EH (cell line): ENCODE data around the gene TRABD2B.

Experiments used
- DNase-seq: peaks from one replicate; pipeline ENCODE4 v3.0.0-alpha.2; 2015; ENCODE audit warnings: low read depth

The TRABD2B gene

DNA sequence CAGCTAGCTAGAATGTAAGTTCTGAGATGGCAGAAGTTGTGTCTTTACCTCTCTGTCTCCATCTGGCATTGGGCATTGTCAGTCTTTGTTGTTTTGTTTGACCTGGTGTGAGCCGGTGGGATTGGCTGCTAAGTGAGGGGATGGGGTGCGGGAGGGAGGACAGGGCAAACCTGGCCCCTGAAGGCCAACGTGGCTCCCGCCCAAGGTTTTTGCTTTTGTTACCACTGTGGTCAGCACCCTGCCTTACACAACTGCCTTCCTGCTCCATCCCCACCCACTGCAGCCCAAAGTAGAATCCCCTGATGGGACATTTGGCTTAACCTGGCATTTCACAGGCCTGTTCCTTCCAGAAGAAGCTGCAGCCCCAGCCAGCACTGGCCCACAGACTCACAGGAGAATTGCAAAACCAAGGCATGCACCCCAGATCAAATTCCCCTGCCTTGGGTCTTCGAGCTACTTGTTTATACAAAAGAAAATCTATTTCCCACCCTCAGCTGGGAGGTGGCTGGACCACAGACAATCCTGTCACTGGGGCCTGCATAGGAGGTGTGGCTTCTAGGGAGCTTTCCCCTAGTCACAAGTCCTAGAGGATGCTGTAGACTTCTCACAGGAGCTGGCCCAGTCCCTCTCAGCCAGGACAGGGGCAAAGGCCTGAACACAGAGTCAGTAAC lies 147.5 kb downstream of the TRABD2B start:
- DNase-seq, result no peak

DNA sequence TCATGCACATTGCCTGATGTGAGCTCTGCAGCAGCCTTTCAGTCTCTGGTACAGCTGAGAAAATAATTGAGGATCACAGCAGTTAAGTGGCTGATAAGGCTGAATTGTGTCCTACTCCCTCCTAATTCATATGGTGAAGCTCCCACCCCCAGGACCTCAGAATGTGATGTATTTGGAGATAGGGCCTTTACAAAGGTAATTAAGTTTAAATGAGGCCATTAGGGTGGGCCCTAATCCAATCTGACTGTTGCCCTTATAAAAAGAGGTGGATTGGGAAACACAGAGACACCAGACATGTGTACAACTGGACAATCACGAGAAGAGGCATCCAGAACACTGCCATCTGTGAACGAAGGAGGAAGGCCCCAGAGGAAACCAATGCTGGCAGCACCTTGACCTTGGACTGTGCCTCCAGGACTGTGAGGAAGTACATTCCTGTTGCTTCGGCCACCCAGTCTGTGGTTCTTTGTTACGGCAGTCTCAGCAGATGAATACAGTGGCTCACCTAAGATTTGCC lies 148.1 kb downstream of the TRABD2B start:
- DNase-seq, result no peak

DNA sequence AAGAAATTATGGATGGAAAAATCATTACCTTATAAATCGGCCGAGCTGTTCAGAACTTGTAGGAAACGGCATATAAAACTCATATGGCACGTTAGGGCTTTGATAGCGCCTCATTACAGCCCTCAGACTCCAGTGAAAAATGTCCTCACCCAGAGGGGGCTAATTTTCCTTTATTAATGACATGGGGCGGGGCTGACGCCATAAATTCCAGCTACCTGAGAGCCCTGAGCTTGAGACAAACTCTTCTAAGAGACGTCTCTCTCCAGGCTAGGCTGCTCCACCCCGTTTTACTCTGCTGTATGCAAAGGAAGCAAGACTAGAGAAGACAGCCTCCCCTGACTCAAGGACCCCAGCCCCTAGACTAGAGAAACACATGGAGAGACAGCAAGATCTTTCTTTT lies 149.4 kb downstream of the TRABD2B start:
- DNase-seq, result no peak

DNA sequence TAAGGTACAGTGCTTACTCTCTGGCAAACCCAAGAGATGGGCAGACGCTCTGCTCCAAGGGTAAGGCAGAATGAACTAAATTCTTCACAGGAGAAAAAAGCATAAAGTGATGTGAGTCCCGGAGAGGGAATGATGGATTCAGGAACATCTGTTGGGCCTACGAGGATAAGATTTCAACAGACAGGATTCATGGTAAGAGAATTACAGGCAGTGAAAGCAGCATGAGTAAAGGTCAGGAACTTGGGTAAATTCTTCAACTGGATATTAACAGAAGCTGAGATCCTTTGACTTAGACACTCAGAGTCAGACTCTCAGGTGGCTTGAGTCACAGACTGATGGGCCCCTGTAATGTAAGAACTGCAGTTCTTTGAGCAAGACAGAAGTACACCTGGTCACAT lies 152.6 kb downstream of the TRABD2B start:
- DNase-seq, result no peak

DNA sequence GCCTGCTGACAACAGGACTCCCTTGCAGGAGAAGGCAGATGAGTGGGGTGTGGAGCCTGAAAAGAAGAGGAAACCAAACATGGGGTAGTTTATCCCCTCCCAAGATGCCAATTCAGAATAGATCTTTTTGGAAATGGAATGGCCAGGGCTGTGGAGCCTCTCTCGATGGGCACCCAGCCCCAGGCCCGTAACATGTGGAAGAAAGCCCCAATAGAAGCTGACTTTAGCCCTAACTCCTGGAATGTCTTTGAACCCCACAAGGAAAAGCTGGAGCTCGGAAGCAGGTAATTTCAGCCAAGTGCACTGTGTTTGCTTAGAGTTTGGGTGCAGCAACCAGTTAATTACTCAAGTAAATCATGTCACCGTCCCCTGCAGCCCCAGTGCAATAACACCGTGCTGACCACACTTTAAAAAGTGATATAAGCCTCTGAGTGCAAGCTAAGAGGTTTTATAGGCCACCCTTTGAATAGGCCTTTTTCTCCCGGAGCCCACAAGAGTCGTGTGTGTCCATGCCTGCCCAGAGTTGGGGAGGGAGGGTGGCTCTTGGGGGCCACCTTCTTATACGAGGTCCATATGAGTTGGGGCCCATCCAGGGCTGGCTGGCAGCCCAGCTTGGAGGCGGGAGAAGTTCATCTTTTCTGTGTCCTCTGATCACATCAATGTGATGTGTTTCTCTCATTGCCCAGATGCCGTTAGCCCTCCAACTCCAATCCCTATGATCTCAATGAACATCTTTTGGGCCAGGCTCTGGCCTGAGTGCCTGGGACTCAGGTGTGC lies 153.2 kb downstream of the TRABD2B start:
- no peak for DNase-seq

DNA sequence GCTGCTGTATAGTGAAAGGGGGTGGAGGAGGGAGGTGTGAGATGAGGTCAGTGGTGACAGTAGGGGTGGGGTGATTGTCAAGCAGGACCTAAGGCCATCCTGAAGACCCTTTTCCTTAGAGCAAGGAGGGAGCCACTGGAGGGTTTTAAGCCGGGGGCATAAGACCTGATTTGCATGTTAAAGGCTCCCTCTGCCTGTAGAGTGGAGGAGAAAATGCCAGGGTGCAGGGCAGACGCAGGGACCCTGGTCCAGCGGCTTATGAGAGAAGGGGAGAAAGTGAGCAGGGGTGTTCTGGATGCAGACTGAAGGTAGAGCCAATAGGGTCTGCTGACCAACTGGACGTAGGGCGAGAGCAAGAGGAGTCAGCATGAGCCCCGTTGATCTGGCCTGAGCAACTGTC lies 154.1 kb downstream of the TRABD2B start:
- DNase-seq, result no peak

DNA sequence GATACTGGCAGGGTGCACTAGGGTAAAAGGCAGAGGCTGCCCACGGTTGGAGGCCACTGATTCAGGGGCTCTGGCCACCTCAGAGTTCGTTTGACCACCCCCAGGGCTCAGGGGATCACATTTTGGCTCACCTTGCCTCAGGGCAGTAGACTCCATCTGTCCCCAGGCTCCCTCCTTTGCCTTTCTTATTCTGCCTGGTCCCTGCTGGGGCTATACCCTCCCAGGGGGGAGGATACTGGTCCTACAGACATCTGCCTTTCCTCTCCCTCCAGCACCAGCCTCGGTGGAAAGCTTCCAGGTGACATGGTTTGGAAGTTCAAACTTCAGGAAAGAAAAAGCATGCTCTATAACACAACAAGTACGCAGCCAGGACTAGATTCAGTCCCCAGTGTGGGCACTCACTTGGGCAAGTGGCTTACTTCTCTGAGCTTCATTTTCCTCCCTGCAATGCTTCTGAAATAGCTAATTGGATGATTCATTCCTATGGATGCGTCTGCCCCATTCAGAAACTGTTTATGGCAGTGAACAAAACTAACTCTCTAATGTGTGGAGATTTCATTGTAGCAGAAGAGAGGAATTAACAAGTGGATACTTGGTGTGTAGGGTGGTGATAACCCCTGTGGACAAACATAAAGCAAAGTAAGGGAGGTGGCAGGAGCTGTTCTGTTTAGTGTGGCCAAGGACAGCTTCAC lies 154.8 kb downstream of the TRABD2B start:
- no peak for DNase-seq

DNA sequence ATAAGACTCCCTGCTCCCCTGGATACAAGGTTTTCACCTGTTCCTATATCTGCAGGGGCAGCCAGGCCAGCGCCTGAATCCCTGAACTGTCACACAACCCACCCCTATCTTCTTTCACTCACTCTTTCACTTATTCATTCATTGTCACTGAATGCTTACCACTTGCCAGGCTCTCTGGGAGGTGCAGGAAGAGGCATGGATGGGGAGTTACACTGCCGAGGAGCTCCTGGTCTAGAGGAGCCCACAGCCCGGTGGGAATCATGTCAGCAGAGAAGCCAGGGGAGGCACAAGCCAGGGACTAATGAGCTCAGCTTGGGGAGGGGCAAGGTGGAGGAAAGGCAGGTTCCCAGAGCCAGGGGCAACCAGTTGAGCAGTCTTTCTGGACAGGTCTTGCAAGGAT lies 155.8 kb downstream of the TRABD2B start:
- no peak for DNase-seq

DNA sequence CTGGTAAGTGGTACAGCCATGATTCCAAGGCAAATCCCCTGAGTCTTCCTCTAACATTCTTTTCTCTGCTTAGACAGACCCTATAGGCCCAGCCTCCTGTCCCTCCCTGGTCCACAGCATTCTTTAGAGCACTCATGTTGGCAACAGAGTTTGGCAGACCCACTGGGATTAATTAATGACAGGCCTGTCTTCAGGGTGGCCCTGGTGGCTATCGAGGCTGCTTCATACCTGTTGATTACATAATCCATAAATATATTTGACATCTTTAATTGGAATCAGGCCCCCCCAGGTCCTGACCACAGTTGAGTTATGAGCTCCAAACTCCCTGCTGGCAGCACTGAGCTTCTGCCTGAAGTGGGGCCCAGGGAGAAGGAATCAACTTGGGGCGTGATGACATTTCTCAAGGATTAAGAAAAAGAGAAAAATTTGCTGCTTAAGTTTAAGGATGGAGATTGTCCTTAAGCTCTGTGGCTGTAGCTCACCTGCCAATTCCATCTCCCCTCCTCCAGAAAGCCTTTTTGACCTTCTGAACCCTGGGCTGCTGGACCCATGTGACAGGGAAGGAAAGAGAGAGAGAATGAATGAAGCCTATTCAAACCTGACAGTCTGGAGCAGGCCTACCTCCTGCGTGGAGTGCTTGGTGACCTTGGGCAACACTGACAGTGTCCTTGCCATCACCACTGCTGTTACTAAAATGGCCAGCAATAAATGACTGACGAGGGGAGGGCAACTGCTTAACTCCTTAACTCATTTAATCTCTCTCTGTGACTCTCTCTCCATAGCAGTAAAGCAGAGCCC lies 156.6 kb downstream of the TRABD2B start:
- no peak for DNase-seq

DNA sequence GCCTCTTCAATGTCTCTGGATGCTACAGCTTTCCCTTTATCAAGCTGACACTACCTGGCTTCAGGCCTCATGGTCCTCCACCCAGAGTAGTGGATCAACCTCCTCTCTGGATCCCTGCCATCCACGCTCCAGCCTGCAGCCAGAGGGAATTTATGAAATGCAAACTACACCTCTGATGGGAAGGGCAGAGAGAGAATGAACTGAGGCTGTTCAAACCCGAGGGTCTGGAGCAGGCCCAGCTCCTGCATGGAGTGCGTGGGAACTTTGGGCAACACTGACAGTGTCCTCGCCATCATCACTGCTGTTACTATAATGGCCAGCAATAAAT lies 157.8 kb downstream of the TRABD2B start:
- no peak for DNase-seq

DNA sequence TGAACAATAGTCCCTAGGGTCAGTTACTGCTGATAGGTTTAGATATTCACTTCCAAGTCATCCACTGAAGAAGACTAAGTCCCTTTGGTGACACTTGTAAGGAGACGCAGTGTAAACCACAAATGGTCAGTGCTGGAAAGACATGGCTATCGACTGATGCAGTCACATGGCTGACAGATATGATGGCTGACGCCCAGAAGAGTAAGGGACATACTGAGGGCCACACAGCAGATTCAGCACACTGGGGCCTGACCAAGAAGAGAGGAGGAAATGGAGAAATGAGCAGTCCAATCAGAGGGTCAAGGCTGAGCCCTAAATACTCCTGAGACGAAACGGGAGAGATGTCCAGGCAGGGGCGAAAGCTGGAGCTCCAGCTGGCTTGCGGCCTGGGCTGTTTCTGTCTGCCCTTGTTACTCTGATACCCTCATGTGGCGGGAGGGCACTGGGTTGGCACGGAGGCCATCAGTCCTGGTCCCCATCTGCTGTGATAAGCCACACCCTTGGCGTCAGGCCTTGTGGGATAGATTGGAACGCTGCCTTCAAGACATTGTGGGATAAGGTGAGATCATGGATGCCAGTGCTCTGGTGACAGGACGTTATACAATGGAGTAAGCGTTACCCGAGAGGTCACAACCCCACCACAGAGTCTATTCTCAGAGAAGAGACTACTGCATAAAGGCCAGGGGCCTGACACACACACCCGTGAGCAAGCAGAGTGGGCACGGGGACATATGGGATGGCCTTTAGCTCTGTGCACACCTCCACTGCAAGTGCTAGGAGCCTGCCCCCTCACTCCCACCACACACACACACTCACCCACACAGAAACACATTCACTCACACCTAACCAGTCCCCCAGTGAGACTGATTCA lies 158.4 kb downstream of the TRABD2B start:
- DNase-seq, result no peak

DNA sequence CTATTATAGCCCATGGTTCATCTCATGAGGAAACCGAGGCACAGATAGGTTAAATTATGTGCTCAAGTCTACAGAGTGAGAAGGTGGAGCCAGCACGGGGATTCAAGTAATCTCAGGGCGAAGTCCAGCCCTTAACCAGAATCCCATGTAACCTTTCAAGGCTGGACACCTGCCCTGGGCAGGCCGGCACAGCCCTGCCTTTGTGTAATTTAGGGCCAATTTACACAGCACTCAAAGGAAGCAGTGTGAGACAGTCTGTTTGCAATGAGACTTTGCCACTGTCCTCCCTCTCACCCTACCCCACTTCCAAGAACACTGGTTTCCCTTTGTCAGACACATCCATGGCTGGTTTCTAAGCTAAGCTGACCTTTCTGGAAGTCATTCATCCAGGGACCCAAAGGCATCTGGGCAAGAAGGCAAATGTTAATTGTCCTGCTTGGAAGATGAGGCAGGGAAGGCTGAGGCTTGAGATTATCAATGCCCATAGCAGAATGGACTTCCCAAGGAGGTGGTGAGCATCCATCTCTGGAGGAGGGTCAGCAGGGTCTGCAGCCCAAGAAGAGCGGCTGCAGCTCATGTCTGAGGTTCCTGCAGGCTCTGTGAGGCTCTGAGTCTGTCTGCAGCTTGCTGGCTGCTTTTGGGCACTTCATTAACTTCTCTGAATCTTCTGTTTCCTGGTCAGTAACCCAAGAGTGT lies 159.2 kb downstream of the TRABD2B start:
- no peak for DNase-seq

DNA sequence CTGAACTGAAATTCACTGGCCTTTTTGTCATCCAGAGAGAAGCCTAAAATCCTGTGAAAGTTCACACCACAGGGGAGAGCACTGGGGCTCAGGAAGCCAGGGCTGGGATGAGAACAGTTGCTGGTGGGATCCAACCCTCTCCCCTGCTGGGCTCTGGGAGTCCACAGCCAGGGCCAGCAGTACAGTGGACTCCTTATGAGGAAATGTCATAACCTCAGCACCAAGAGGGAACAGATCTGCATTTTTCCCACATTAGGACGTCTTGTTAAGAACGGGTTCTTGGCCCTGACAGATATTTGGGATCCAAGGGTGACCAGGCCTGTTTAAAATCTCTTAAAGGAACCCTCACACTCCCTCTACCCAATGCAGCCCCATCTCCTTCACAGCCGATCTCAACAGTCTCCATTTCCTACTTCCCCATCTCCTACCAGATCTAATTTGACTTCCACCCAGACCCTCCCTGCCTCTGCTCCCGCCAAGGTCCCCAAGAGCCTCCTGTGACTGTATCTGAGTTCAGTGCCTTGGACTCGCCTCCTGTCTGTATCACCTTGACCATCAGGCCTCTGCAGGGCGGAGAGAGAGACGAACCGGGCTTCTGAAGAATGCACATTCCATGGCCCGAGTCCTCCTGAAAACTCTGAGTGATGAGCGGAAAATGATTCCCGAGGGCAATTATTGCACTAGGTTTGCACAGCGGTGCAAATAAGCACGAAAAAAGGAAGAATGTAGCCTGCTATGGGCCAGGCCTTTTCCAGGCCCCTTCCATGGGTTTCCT lies 159.9 kb downstream of the TRABD2B start:
- DNase-seq, result no peak

DNA sequence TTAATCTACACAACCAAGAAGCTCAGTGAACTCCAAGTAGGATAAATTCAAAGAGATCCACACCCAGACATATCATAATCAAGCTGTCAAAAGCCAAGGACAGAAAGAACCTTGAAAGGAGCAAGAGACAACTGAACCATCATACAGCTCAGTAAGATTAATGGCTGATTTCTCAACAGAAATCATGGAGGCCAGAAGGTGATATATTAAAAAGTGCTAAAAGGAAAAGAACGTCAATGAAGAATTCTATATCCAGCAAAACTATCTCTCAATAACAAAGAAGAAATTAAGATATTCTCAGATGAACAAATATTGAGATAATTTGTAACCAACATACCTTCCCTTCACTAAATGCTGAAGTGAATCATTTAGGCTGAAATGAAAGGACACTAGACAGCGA lies 161.8 kb downstream of the TRABD2B start:
- no peak for DNase-seq

DNA sequence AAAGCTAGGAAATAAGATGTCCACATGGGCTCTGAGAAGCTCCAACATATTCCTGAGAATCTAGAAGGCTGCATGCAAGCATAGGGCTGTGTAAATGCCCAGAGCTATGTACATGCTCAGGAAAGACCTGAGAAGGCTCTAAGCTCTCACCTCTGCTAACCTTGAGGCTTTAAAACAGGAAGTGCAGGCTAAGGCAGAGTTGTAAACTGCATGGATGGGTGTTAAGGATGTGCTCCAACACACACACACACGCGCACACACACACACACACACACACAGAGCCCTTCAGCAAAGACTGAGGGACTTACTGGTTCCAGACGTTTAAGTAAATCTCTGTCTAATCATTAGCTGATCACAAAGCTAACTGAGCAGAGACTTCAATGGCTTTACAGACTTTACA lies 162.9 kb downstream of the TRABD2B start:
- no peak for DNase-seq

DNA sequence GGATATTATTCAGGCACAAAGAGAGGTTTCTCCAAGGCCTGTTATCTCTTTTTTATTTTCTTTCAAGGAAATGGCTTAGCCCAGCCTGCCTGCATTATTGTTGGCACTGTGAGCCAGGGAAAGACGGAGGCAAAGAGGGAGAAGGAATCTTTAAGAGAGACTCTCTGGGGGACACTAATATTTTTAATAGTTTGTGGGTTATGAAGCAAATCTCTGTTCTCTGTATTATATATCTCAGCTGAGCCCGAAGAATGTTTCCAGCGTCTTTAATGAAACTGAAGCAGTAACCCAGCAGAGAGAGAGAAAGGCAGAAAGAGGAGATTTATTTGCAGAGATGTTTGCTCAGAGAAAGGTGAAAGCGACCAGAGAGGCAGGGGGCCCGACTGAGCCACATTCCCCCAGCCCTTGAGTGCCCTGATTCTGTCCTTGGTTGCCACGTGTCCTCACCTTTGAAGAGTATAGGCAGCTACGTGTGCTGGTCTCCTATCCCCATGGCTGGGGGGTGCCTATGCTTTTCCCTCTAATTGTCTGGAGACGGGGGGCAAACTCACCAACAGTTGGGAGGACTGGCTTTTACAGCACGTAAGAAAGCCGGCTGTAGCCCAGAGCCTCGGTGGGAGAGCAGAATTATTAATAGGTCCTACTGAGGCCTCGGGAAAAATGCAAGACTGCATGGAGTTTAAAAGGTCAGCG lies 166.4 kb downstream of the TRABD2B start:
- no peak for DNase-seq

DNA sequence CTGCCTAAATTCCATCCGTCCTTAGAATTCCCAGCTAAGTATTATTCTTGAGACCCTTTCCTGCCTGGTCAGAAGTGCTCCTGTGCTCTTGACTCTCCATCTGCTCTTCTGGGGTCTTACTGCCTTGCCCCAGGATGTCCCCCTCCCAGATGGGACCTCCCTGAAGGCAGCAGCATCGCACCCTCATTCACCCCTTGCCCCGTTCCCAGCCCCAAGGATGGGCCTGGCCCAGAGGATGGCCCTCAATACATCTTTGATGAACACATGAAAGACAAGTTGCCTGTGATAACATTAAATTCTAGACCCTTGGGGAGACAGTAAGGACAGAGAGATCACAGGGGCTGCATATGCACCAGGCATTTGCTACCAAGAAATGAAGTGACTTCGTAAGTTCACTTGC lies 167.2 kb downstream of the TRABD2B start:
- DNase-seq, result no peak

DNA sequence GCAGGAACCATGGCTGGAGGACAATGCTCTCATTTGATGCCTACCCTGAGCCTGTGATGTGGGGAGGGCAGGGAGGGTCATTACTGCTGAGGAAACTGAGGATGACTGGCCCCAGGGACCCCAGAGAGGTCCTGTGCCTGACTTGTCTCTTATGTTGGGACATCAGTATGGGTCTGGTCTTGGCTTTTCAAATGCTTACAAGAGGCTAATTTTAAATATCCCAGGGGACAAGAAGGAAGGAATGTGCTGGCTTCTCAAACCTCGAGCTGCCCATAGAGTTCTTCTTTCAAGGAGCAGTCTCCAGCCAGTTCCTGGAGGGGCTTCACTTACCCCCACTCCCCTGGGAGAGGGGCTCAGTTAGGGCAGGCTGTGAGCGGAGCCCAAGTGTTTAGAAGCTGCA lies 168.2 kb downstream of the TRABD2B start:
- DNase-seq, result no peak

DNA sequence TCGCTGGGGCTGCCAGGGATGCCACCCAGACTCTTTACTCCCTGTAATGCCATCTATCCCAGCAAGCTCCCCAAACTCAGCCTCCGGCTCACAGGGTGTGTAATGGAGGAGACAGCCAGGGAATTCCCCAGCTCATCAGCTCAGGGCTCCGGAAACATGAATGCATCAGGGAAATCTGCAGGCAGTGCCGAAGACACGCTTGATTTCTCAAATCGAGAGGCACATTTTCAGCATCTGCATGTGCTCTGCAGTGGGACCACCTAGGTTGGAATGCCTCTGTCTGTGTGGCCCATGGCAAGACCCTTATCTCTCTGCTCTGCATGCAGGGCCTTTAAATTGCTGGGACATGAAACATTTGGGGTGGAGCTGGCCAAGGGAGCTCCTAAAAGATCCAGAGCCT lies 170.1 kb downstream of the TRABD2B start:
- no peak for DNase-seq
